Sciatic nerve (tissue), 2 donors: Measurements from ENCODE around the gene GLIS2. TPM values are rescaled to one million over a fixed set of nuclear protein-coding genes. Genes with fewer than 3 reads are reported as not detected.
"Not testable (repeated sequence)": the region's sequence is repeated elsewhere in the genome, so short reads cannot be mapped to it uniquely, and the experiment has no call there.

Experiments used
- ATAC-seq: fragments of 200-7000 bp; cut with Tn5 transposase; one replicate; pipeline ENCODE4 v1.9.1; 2020; ENCODE audit warnings: mild to moderate bottlenecking, moderate library complexity
- DNase-seq: peaks from one replicate; pipeline ENCODE4 v3.0.0-alpha.2; 2020; ENCODE audit warnings: low spot score
- intact Hi-C: fragments of 100-400 bp; cut with DNase I; formaldehyde crosslinking; loops from one replicate; pipeline ENCODE4 v1.14.2; 2022
- total RNA-seq: library from RNA; stranded (reverse); fragmentation: NEBNext Ultra II Directional; extraction: Animal tissue kit (Norgen Biotek cat#: 25700); gene quantifications from one replicate; pipeline ENCODE4 v1.2.1, GENCODE V29; 2021
- donor health status: DM: no; HTN: no; CAD: no.
- donor health status: DM: no; HTN: no; CAD: no.

GLIS2 gene
- total RNA-seq, 1 donor from 2014 or later = 39.4 TPM

- DNase-seq (peak; percentile 88), ATAC-seq (peak; percentile 87)
- intact Hi-C loops = loop anchor here (5.0 kb wide), 1 partner anchor 36 kb away; no protein-coding TSS in a partner anchor
Observed at GRCh38 chr16:4328046-4328781, 12.3 kb downstream of the GLIS2 start.

GRCh38 chr16:4328782-4329775, 13.2 kb downstream of the GLIS2 start:
- intact Hi-C loops = loop anchor here (5.0 kb wide), 1 partner anchor 37 kb away; no protein-coding TSS in a partner anchor
- peak; percentile 2 for ATAC-seq
- no peak for DNase-seq

GRCh38 chr16:4330277-4330874, 14.5 kb downstream of the GLIS2 start:
- DNase-seq = peak; percentile 92
- ATAC-seq = peak; percentile 72
- intact Hi-C loops = no loop called here

- ATAC-seq (no peak), DNase-seq (no peak)
- intact Hi-C loops = no loop called here
Observed at GRCh38 chr16:4332083-4332482, 16.2 kb downstream of the GLIS2 start.

GRCh38 chr16:4332623-4333307, 16.9 kb downstream of the GLIS2 start:
- intact Hi-C loops = no loop called here
- DNase-seq (no peak), ATAC-seq (no peak)

- ATAC-seq (no peak), DNase-seq (no peak)
- intact Hi-C loops = no loop called here
Observed at GRCh38 chr16:4333308-4333638, 17.4 kb downstream of the GLIS2 start.

GRCh38 chr16:4333714-4334113, 17.8 kb downstream of the GLIS2 start:
- intact Hi-C loops, ATAC-seq, DNase-seq: not testable (repeated sequence)

GRCh38 chr16:4334724-4335495, 19.0 kb downstream of the GLIS2 start:
- intact Hi-C loops = no loop called here
- ATAC-seq = no peak
- no peak for DNase-seq

- DNase-seq (no peak), ATAC-seq (no peak)
- intact Hi-C loops = no loop called here
Observed at GRCh38 chr16:4336701-4337539, 21.1 kb downstream of the GLIS2 start.

- intact Hi-C loops = no loop called here
- DNase-seq = no peak
- no peak for ATAC-seq
Observed at GRCh38 chr16:4337540-4338088, 21.7 kb downstream of the GLIS2 start.

- ATAC-seq = peak; percentile 2
- DNase-seq = no peak
- intact Hi-C loops = no loop called here
Observed at GRCh38 chr16:4338125-4338582, 22.3 kb downstream of the GLIS2 start.

GRCh38 chr16:4338712-4339299, 22.9 kb downstream of the GLIS2 start:
- ATAC-seq = peak; percentile 11
- intact Hi-C loops = no loop called here
- DNase-seq = no peak

GRCh38 chr16:4339455-4339854, 23.6 kb downstream of the GLIS2 start:
- ATAC-seq = no peak
- no peak for DNase-seq
- intact Hi-C loops = no loop called here

- peak; percentile 8 for ATAC-seq
- DNase-seq = no peak
- intact Hi-C loops = no loop called here
Observed at GRCh38 chr16:4339909-4340308, 24.0 kb downstream of the GLIS2 start.

- intact Hi-C loops = no loop called here
- ATAC-seq (no peak), DNase-seq (no peak)
Observed at GRCh38 chr16:4340443-4340842, 24.6 kb downstream of the GLIS2 start.

GRCh38 chr16:4341250-4341649, 25.4 kb downstream of the GLIS2 start:
- intact Hi-C loops = no loop called here
- ATAC-seq (no peak), DNase-seq (no peak)
